Skeletal muscle satellite cell (primary cell): Measurements from ENCODE around the gene TDRD1.

Experiments
- H3K27me3 ChIP-seq: 2 replicates; pipeline ENCODE4 v1.7.0; 2013; ENCODE audit warnings: low read length; ENCODE audit not compliant: control insufficient read depth, insufficient read depth
- H3K36me3 ChIP-seq: 2 replicates; pipeline ENCODE4 v1.7.0; 2013; ENCODE audit warnings: mild to moderate bottlenecking, control low read depth, low read length; ENCODE audit not compliant: insufficient read depth
- H3K4me1 ChIP-seq: 2 replicates; pipeline ENCODE4 v1.7.0; 2013; ENCODE audit warnings: low read length; ENCODE audit not compliant: control insufficient read depth, insufficient read depth
- H3K4me2 ChIP-seq: 2 replicates; pipeline ENCODE4 v1.7.0; 2013; ENCODE audit warnings: mild to moderate bottlenecking, low read length
- H3K4me3 ChIP-seq: 2 replicates; pipeline ENCODE4 v1.7.0; 2013; ENCODE audit warnings: low read length
- H3K9ac ChIP-seq: 2 replicates; pipeline ENCODE4 v1.7.0; 2013; ENCODE audit warnings: mild to moderate bottlenecking, low read depth, low read length, moderate library complexity
- H3K9me3 ChIP-seq: replicated peaks from 2 replicates; pipeline ENCODE4 v1.7.0; 2013; ENCODE audit warnings: mild to moderate bottlenecking, control low read depth, low read length

TDRD1 gene

DNA sequence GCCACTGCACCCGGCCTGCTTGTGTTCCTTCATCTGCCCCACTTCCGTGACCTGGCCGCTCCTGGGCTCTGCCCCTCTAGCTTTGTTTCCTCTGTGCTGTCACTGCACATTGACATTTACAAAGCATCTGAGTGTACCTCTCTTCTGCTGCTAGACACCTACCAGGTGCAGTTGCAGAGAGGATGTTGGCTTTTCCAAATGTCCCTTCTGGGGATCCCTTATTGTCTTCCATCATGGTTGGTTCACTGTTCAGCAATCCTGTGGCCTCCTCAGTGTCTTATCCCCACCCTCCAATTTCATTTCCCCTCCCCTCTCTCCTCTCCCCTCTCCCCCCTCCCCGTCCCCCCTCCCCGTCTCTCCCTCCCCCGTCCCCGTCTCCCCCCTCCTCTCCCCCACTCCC, 73.7 kb downstream of the TDRD1 start:
- H3K27me3 ChIP-seq: peaks cover 9% of the 10 kb centered on the region

GRCh38 chr10:114255227-114255626, 76.1 kb downstream of the TDRD1 start:
- Histone ChIP-seq H3K36me3 (no peaks in the 10 kb centered on the region), H3K4me2 (no peak overlapping the region), H3K4me1 (peaks cover 6% of the 10 kb centered on the region), H3K9ac (no peak overlapping the region), H3K4me3 (no peak overlapping the region), H3K27me3 (peaks cover 6% of the 10 kb centered on the region), H3K9me3 (no peaks in the 10 kb centered on the region)

More for the DNA sequence above, 73.7 kb downstream of the TDRD1 start:
- Histone ChIP-seq H3K4me3 (no peak overlapping the region), H3K4me2 (no peak overlapping the region), H3K4me1 (no peaks in the 10 kb centered on the region), H3K9me3 (no peaks in the 10 kb centered on the region), H3K9ac (no peak overlapping the region), H3K36me3 (no peaks in the 10 kb centered on the region)

DNA sequence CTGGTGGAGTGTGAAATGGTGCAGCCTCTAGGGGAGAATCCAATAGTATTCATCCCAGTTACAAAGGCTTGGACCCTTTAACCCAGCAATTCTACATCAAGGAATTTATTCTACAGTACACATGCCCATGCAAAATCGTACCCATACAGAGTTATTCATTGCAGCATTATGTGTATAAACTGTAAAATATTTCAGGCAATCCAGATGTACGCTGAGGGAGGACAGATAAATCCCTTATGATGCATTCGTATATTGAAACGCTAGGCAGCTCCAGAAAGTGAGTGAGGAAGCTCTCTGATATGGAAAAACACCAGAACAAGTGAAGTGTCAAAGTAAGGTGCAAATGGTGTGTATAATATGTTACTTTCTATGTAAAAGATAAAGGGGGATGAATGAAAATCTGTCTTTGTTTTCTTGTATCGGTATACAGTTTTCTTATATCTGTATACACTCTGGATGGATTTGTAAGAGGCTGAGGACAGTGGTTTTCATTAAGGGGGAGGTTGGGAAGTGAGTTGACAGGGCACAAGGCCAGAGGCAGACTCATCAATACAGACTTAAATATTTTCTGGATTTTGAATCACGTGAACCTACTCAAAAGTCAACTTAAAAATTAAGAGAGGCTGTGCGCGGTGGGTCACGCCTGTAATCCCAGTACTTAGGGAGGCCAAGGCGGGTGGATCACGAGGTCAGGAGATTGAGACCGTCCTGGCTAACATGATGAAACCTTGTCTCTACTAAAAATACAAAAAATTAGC, 77.0 kb downstream of the TDRD1 start:
- no peaks in the 10 kb centered on the region for H3K9me3 ChIP-seq
- no peaks in the 10 kb centered on the region for H3K27me3 ChIP-seq
- no peak overlapping the region for H3K4me3 ChIP-seq
- no peaks in the 10 kb centered on the region for H3K36me3 ChIP-seq
- peaks cover 13% of the 10 kb centered on the region for H3K4me1 ChIP-seq
- no peak overlapping the region for H3K9ac ChIP-seq
- no peak overlapping the region for H3K4me2 ChIP-seq

- H3K27me3 ChIP-seq: no peaks in the 10 kb centered on the region
- H3K4me3 ChIP-seq: no peak overlapping the region
- peaks cover 13% of the 10 kb centered on the region for H3K4me1 ChIP-seq
- no peaks in the 10 kb centered on the region for H3K36me3 ChIP-seq
- H3K9me3 ChIP-seq: no peaks in the 10 kb centered on the region
- no peak overlapping the region for H3K4me2 ChIP-seq
- no peak overlapping the region for H3K9ac ChIP-seq
Observed at GRCh38 chr10:114256822-114257221, 77.7 kb downstream of the TDRD1 start.

GRCh38 chr10:114257498-114257897, 78.3 kb downstream of the TDRD1 start:
- H3K27me3 ChIP-seq: no peaks in the 10 kb centered on the region
- no peaks in the 10 kb centered on the region for H3K36me3 ChIP-seq
- H3K9ac ChIP-seq: no peak overlapping the region
- peaks cover 13% of the 10 kb centered on the region for H3K4me1 ChIP-seq
- H3K4me2 ChIP-seq: no peak overlapping the region
- no peak overlapping the region for H3K4me3 ChIP-seq
- no peaks in the 10 kb centered on the region for H3K9me3 ChIP-seq

DNA sequence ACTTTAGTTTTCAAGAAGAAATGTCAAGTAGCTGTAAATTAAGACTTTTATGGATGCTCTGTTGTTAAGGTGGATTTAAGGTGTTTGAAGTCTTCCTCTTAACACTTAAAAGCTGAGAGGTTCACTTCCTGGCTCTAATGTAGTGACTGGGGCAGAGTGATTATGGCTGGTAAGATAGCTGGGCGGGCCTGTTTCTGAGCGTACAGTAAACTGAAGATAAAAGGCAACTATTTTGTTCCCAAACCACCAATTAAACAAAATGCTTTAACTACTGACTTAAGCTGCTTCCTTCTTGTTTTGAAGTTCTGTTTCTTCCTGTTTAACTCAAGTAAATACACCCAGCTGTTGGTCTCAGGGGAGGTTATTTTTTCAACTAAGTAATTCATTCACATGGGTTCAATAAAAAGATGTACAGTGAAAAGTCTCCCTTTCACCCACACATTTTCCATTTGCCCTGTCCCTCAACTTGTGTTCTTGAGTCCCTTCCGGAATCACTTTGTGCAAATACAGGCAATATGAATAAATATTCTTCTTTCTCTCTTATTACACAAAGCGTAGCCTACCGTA, 79.2 kb downstream of the TDRD1 start:
- Histone ChIP-seq H3K27me3 (no peaks in the 10 kb centered on the region), H3K9ac (no peak overlapping the region), H3K36me3 (no peaks in the 10 kb centered on the region), H3K9me3 (no peaks in the 10 kb centered on the region), H3K4me2 (no peak overlapping the region), H3K4me1 (peaks cover 13% of the 10 kb centered on the region), H3K4me3 (no peak overlapping the region)

GRCh38 chr10:114259824-114260223, 80.7 kb downstream of the TDRD1 start:
- Histone ChIP-seq H3K4me2 (no peak overlapping the region), H3K4me3 (no peak overlapping the region), H3K9ac (no peak overlapping the region), H3K36me3 (no peaks in the 10 kb centered on the region), H3K27me3 (no peaks in the 10 kb centered on the region), H3K4me1 (peaks cover 13% of the 10 kb centered on the region), H3K9me3 (no peaks in the 10 kb centered on the region)

- H3K4me2 ChIP-seq: no peak overlapping the region
Observed at GRCh38 chr10:114260366-114260765, 81.2 kb downstream of the TDRD1 start.

DNA sequence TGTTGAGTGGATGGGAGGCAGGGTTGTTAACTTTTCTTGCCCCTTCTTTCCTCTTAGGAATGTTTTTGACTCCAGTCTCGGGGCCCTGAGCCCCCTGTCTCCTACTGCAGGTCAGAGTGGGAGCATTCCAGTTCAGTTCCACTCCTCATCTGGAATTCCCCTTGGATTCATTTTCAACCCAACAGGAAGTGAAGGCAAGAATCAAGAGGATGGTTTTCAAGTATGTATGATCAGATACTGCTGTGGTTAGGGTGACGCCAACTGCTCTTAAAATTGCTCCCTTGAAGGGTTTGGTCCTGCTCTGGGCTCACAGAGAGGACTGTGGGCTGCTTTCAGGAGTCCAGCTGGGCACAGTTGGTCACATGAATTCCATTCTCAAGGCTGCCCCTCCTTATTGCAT, 81.9 kb downstream of the TDRD1 start:
- H3K4me3 ChIP-seq: no peak overlapping the region
- no peak overlapping the region for H3K9ac ChIP-seq
- no peaks in the 10 kb centered on the region for H3K36me3 ChIP-seq
- no peaks in the 10 kb centered on the region for H3K9me3 ChIP-seq
- peaks cover 5% of the 10 kb centered on the region for H3K27me3 ChIP-seq
- H3K4me2 ChIP-seq: no peak overlapping the region
- peaks cover 13% of the 10 kb centered on the region for H3K4me1 ChIP-seq

More at GRCh38 chr10:114260366-114260765, 81.2 kb downstream of the TDRD1 start:
- Histone ChIP-seq H3K9me3 (no peaks in the 10 kb centered on the region), H3K27me3 (peaks cover 2% of the 10 kb centered on the region), H3K4me1 (peaks cover 13% of the 10 kb centered on the region), H3K4me3 (no peak overlapping the region), H3K36me3 (no peaks in the 10 kb centered on the region), H3K9ac (no peak overlapping the region)

DNA sequence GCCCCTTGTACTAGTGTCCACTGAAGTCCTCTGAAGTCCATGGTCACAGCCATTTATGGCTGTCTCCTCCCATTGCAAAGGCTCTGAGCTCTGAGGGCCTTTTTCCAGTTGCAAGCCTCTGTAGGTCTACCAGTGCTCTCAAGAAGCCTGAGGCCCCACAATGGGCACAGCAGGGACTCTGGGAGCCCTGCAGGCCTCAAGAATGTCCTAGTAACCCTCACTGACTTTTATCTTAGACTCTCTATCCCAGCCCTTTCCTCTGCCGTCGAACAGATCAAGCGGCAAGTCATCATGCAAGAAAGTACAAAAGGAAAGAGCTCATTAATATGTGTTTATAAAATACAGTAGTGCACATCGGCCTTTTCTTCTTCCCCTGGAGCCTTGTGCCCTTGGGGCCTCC, 83.3 kb downstream of the TDRD1 start:
- H3K4me1 ChIP-seq: peaks cover 13% of the 10 kb centered on the region
- no peak overlapping the region for H3K4me3 ChIP-seq
- H3K9me3 ChIP-seq: no peaks in the 10 kb centered on the region
- H3K9ac ChIP-seq: no peak overlapping the region
- H3K36me3 ChIP-seq: no peaks in the 10 kb centered on the region
- no peak overlapping the region for H3K4me2 ChIP-seq
- H3K27me3 ChIP-seq: peaks cover 9% of the 10 kb centered on the region

- H3K9ac ChIP-seq: no peak overlapping the region
- H3K4me3 ChIP-seq: no peak overlapping the region
- peaks cover 18% of the 10 kb centered on the region for H3K27me3 ChIP-seq
- H3K4me2 ChIP-seq: no peak overlapping the region
- H3K36me3 ChIP-seq: no peaks in the 10 kb centered on the region
- peaks cover 4% of the 10 kb centered on the region for H3K4me1 ChIP-seq
- no peaks in the 10 kb centered on the region for H3K9me3 ChIP-seq
Observed at GRCh38 chr10:114265392-114266053, 86.4 kb downstream of the TDRD1 start.
